Fibroblast of skin of right biceps (primary cell): ENCODE results near the gene GRAMD2A.
A peak's percentile ranks its signal among the peaks of the same experiment; 100 is the strongest.

Source experiments
- DNase-seq: peaks from one replicate; pipeline ENCODE4 v3.0.0-alpha.2; 2013

Gene GRAMD2A

DNA sequence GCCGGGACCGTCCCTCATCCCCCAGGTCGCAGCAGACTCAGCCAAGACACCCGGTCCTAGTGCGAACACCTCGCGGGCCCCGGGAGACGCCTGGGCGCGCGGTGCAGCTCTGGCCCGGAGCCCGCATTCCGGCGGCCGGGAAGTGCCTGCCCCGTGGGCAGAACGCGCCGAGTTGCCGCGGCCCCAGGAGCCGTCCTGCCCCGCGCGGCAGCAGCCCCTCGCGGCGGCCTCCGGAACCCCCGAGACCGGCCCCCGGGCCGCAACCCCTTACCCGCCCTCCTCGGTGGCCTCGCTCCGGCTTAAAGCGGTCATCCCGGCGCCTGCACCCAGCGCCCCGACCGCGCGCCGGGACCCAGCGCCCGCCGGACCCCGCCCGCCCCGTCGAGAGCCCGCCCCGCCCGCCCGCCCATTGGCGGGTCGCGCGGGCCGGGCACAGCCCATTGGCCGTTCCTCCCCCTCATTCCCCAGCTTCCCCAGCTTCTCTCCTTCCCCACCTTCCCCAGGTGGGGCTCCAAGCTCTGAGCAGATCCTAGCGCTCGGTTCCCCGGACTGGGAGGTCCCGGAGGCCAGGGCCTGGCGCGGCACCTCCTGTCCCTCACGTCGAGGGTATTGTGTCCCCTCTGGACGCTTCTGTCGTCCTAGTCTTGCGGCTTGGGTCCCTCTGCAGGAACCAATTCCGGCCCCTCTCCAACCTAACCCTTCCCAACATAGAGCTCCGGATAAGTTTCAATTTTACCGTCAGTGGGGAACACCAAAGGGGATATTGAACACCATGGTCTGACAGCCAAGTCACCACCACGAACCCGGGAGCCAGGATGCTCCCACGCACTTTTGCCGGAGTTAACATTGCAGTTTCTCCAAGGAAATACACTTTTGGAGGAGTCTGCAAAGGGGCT is at the start of gene GRAMD2A:
GRAMD2A (minus strand) TSS at position 328 of the 896 bp plus-strand sequence.
- peak; percentile 47 for DNase-seq

DNA sequence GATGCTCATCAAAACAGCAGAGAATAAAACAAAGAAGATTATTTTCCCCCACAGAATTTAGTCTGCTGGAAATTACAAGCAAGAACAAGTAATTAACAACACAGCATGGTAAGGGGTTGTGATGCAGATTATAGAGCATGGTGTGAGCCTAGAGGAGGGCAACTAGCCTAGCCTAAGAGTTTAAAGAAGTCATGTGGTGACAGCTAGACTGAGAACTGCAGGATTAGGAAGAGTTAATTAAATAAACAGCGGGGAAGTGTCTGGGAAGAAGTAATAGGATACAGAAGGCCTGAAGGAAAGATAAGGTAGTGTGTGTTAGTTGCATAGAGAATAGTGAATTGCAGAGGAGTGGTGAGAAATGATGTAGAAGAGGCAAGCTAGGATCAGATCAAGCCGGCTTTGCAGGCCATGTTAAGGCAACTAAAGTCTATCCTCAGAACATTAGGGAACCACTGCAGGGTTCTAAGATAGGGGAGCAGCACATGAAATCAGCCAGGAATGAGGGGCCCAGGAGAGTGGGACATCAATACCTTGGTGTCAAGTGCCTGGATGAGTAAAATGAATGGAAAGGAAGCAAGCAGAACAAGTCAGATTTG is 45.3 kb upstream of the GRAMD2A start:
- no peak for DNase-seq

DNA sequence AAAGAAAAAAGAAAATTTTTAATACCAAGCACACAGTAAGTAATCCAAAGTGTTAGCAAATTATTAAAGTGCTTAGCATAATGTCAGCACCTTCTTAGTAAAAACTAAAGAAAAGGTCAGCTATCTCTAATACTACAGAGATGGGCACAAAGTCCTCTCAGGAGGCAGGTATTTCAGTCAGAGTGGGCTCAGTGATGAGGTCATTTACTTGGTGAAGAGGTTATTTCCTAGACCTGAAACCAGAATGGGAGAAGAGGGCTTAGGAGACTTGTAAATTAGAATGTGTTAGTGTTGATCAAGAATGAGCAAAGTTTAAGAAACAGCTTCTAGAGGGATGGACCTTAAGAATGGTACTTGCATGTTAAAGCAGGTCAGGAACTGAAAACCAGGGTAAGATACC is 42.1 kb upstream of the GRAMD2A start:
- DNase-seq = no peak

DNA sequence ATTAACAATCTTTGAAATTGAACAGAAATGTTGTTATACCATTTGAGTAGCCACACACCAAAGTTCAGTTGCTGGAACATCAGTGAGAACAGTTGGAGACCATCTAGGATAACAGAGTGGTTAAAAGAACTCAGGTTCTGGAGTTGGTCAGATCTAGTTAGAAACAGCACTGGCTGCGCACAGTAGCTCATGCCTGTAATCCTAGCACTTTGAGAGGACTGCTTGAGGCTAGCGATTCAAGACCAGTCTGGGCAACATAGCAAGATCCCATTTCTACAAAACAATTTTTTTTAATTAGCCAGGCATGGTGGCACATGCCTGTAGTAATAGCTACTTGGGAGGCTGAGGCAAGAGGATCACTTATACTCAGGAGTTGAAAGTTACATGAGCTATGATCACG is 41.0 kb upstream of the GRAMD2A start:
- DNase-seq = no peak

DNA sequence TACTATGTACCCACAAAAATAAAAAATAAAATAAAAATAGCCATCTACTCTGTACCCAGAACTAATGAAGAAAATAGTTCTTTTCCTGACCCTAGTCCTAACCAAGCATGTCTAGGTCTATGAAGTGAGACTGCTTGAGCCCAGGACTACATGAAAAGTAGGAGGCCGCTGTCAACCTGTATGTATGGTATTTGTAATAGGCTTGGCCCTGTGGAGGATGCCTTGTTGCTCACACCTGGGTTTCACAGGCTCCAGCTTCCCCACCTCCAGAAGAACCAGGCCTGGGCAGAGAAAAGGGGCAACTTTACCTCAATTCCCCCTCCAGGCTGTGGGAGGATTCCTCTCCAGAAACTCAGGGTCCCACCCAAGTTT is 40.3 kb upstream of the GRAMD2A start:
- DNase-seq = no peak

DNA sequence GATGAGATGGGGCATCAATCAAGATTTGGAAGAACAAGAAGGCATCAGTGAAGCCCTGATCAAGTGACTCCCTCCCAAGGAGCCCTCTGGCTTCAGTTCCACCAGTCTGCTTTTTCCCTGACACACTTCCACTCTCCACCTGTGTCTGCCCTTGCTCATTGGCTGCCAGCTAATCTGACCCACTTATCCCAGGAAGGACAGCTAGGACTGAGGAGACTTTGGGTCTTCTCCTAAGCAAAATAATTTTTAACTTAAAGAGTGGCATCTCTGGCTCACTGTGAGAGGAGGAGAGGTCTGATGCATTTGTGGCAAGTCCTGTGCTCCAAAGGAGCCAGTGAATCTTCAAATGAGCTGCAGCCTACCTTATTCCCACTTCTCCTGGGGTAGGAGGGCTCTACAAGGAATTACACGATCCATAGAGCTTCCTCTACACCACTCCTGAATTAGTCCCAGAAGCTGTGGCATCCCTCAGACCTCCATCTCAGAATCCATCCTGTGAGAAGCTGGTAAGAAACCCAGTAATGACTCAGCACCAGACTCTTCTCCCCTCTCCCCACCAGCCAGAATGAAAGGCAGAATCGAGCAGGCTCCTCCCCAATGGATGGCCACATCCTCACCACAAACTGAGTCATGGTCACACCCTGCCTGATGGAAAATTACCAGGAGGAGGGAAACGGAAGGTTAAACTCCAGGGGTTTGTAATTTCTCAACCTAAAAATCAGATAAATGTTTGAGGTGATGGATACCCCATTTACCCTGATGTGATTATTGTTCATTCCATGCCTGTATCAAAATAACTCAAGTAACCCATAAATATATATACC is 39.7 kb upstream of the GRAMD2A start:
- DNase-seq = peak; percentile 99

DNA sequence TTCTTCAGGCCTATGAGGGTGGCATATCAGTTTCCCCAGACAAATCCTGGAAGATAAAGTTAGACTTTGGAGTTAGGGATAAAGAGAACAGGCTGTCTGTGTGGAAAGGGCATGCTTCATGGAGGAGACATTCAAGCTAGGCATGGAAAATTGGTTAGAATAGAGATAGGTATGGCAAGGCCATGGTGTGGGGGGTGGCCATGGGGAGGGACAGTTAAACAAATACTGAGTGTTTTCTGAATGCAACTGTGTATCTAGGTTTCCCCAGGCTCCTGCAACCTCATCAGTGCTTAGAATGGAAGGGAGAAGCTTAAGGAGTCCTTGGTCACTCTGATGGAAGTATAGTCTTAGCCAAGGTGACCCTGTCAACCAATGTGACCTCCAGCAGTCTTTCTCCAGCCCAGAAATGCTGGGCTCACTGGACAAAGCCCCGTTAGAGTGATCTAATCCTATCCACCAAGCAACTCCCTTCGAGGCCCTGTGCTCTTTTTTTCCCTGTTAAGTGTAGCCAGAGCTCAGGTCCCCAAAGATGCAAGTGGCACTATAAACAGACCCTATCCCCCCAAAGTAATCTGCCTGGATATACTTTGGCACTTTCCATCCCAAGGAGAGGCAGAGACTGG is 38.9 kb upstream of the GRAMD2A start:
- DNase-seq = no peak

DNA sequence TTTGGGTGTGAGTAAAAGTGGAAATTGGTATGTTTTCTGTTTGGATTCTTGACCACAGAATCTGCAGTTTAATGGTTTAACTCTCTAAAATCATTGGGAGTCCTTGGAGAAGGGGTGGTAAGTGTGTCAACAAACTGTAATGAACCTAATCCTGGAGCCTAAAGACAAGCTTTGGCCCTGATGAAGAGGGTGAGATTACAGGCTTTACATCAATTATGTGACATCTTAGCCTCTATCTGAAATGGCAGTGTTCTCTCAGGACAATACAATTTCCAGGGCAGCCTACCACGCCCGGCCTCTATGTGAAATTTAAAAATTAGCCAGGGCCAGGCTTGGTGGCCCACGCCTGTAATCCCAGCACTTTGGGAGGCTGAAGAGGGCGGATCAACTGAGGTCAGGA is 37.7 kb upstream of the GRAMD2A start:
- no peak for DNase-seq

DNA sequence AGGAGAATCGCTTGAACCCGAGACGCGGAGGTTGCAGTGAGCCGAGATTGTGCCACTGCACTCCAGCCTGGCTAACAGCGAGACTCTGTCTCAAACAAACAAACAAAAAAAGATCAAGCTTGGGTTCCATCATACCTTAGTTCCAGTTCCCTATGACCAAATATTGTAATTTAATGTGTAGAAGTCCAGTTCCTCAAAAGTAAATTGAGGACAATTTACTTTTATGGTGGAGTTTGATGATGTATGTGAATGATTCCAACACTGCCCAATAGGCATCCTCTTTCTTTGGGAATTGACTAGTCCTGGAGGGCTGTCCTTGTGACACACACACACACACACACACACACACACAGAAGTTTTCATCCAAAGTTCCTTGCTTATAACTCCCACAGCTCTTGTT is 36.2 kb upstream of the GRAMD2A start:
- no peak for DNase-seq

DNA sequence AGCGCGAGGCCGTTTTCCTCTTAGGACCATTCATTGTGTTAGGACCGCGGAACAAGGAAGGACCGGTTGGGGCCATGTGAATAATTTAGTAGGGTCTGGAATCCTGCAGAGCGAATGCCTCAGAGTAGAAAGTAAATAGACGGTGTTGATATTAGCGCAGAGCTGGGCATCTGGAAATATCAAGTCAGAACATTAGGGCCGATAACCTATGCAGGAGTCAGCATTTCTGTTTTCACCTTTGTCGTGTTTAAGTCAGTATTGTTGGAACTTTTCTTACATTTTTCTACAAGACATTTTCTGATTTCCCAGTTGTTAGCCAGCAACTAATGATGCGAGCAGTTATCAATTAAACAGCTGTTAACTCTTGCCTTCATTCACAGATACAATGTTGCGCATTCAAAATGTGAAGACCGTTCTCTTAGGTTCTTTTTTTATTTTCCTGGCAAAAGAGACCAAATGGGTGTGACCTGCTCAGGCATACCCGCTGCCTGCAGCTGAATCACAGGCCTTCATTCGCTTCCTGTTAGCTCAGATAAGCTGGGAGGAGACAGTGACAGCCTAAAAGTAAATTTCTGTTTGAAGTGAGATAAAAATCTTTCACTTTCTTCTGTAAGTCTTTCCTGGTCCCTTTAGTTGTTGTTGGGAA is 34.4 kb upstream of the GRAMD2A start:
- peak; percentile 81 for DNase-seq

DNA sequence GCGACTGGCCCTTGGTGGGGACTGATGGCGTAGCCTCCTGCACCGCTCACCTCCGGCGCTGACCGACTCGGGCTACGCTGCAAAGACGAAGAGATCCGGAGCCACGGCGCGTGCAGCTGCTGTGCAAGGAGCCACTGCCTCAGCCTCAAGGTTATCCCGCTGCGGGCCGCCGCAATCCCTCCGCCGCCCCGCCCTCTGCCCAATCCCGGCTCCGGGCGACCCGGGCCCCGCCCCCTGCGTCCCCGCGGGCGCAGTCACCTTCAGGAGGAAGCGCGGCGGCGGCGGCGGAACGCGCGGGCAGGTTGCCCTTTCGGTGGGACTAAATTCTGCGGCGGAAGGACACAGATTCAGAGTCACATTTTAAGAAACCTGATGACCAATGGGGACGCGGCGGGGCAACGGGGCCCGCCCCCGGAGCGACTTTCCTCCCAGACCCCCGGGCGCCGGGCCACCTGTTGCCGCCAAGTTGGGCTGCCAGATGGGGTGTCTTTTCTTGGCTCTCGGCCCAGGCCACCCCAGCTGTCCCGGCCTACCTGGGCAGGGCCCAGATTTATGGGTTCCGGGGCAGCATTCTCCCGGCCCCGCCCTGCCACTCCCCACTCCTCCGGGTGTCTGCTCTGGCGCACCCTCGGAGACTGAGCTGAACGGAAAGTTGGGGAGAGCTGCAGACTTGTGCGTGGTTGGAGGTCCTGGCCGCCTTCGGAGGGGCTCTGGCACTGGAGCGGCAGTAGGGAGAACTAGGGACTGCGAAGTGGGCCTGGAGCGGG is 33.7 kb upstream of the GRAMD2A start, which contains the start of gene PKM:
PKM (minus strand) TSS at position 125 of the 767 bp plus-strand sequence. CDS start 12,093 bp downstream, outside the sequence.
- DNase-seq = peak; percentile 99

DNA sequence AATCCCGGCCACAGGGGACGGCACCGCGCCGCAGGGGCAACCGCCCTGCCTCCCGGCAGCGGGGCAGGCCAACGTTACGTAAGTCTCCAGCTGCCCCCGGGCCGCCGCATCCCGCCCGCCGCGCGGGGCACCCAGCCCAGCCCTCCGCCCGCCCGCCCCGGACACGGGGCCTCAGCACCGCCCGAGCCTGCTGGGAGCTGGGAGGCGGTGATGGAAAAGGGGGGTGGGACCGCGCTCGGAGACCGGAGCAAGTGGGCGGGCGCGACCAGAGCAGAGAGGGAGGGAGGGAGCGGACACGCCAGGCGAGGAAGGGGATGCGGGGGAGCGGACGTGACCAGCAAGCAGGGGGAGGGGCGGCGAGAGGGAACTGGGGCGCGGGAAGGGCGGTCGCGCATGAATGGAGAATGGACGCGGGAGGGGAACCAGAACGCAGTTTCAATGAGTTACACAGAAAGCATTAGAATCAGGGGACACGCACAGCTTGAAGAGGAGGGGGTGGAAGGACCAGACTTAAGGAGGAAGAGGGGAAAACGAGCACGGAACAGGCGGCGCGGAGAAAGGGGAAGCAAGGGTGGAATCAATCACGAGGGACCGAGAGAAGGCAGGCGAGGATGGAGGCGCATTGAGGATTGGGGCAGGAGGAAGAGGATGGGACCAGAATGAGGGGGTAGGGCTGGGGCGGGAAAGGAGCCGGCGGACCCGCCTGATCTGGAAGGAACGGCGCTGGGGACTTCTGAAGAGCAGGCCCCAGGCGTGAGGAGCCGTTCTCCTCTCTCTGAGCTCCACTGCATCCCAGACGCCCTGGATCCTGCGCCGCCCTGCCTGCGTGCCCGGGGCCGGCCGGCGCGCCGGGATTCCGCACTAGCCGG is 32.8 kb upstream of the GRAMD2A start:
- peak; percentile 95 for DNase-seq

DNA sequence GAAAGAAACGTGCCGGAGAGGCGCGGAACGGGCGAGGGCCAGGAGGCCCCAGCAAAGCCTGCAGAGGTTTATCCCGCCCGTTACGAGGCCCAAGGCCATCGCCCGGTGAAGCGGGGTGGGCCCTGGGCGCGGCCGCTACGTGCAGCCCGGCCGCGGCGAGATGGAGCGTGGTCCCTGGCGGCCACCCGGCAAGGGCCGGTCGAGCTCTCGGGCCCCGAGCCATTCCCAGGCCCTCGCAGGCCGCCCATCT is 32.3 kb upstream of the GRAMD2A start:
- no peak for DNase-seq

DNA sequence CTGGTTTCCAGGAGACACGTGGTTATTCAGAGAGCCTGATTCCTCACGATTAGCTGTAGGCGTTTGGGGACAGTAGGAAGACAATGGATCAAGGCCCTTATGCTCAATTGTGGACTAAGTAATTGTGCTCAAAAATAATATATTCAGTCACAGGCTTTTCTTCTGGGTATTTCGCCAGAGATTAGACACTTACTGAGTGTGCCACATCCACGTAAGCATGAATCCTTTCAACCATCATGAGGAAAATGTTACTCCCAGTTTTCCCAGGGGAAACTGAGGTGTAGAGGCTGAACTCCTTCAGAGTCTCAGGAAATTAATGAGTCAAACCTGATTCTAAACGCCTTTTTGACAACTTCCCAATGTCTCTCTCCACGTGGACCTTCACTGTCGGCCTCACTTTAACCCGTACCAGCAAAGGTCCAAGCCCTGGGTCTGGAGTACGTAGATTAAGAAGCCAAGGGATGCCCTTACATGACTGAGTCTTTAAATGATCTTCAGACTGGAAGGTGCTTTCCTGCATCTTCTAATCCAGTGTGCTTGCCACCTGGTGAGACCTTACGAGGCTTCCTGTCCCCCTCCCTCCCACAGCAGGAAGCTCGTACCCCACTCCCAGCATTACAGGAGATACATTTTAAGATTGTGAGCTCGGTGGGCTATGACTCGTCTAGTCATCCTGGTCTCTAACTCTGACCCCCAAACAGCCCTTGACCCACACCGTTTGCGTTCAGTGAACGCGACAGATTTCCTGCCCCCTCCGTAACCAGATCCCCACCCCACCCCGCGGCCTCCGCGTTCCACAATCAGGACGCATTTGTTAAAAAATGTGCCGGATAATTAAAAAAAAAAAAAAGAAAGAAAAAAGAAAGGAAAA is 31.7 kb upstream of the GRAMD2A start:
- no peak for DNase-seq

DNA sequence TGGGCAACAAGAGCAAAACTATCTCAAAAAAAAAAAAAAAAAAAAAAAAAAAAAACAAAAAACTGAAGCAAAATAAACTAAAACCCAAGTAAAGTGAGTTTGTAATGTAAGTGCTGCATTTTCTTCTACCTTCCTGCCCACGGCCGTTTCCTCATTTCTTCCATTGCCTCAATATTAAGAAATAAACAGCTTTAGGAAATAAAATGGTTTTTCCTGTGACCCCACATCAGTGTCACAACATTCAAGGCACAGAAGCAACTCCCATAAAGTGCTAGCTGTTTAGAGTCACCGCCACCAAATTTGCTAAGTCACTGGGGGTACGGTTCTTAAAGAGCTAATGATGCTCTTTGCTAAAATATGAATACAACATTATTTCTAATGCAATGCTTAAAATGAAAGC is 30.1 kb upstream of the GRAMD2A start:
- no peak for DNase-seq

DNA sequence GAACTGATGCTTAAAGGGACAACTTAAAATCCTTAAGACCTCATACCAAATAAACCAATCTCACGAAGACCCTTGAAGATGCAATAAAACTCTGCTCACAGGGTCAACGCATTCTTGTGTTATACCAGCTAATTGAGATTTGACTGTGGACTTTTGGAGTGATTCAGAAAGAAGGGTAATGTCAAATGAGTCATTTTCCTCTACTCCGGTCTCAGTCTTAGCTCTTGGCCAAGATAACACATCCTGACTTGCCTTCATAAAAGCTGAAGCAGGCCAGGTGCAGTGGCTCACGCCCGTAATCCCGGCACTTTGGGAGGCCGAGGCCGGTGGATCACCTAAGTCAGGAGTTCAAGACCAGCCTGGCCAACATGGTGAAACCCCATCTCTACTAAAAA is 29.6 kb upstream of the GRAMD2A start:
- DNase-seq = peak; percentile 90

DNA sequence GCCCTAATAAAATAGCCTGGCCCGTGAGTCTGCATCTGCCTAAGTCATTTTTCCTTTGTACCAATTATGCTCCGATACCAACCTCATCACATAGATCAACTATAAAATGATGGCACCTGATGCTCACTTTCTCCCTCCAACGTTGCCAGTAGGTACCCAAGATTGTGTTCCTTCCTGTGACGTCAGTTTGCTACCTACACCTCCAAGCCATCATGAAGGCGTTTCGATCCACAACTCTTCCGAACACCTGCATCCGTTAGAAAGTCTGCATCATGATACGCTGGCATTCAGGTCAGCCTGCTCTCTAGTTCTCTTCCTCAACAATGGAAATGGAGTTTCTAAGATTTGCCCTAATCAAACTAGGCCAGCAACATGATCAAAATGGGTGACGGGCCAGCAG is 25.7 kb upstream of the GRAMD2A start:
- no peak for DNase-seq

DNA sequence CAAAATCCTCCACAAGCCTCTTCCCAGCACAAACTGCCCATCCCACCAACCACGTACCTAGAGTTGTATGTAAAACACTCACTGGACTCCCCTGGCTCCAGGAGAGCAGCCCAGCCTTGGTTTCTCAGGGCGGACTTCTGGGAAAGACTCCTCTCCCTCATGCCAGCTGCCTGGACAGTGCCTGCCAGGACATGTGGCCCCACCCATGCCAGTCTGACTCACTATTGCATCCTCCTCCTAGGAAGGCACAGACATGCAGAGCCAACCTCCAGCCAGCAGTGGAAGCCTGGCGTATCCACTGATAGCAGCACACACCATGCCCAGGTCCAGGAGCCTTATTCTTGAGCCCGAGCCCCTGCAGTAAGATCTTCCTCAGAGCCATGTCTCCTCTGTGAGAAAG is 24.8 kb upstream of the GRAMD2A start:
- no peak for DNase-seq

DNA sequence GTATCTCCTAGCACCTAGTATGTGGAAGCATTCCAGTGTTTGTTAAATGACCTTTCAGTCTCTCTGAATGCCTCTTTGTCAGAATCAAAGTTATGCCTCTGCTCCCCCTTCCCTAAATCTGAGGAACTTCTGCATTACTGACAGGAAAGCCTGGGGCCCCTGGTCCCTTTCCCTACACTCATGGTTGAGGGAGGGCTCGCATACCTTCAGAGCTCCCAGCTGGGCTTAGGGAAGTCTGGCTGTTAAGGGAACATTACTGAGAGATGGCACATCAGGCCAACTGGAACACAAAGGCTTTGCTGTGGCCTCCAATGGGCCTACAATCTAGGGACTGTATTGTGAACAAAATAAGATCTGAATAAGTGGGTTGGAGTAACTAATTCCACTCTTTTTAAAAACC is 23.1 kb upstream of the GRAMD2A start:
- no peak for DNase-seq

DNA sequence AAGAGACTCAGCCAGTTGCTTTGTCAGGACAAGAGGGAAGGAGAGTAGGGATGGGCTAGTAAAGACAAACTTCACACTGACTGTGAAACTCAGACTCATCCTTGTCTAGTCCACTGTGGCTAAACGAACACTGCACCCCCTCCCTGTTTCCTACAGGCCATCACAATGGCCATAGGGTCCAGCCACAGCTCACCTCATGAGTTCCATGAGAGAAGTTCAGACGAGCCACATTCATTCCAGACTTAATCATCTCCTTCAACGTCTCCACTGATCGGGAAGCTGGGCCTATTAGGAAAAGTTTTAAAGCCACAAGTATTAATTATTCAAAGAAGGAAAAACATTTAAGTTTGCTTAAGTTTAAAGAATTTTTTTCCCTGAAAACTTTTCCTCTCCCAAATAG is 19.6 kb upstream of the GRAMD2A start:
- no peak for DNase-seq
